ENCODE measurements around the gene RTN4.

GRCh38 chr2:55047677-55048299, 2.5 kb downstream of the RTN4 start:
- TF ChIP-seq CTCF (conservative IDR thresholded peaks at IDR 0.05) (no peak), EZH2 (IDR thresholded peaks at IDR 0.05; ENCODE audit: low read depth) (no peak)

Measured in PC-9 (cell line).